Stimulated activated CD8-positive, alpha-beta memory T cell treated with anti-CD3 and anti-CD28 coated beads, Interleukin-15, amount 100 ng/mL, for 48 hours (primary cell): ENCODE data around the gene PSAP.
"Not testable (repeated sequence)": the region's sequence is repeated elsewhere in the genome, so short reads cannot be mapped to it uniquely, and the experiment has no call there.

Source experiments
- DNase-seq, 2 donors: peaks; one replicate each; pipeline ENCODE4 v3.0.0-alpha.2; 2020; ENCODE audit warnings: low read depth in 2 of 2

The PSAP gene

DNA sequence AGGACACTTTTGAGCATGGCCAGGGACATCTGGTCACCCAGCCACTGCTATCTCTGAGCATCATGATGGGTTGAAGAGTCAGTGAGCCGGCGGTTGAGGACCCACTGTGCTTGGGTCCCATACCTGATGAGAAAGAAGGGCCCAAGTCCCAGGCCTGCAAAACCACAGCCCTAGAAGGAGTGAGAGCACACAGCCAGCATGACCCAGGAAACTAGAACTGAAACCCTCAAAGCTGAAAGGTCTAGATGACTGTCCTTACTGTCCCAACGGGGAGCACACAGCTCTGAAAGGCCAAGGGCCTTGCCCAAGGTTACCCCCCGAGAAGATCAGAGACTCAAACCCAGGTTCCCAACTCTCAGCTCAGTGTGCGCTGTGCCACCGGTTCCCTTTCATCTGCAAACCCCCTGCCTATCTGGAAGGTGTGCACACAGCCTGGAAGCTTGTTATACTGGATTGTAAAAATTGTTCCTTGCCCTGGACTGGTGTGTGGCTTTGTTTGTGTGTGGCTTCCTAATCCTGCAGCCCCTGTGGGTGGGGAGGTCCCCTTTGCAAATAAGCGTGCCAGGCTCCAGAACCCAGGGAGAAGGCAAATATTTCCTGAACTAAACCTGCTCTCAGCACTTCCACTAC is 22.6 kb upstream of the PSAP start:
- no peak for DNase-seq

DNA sequence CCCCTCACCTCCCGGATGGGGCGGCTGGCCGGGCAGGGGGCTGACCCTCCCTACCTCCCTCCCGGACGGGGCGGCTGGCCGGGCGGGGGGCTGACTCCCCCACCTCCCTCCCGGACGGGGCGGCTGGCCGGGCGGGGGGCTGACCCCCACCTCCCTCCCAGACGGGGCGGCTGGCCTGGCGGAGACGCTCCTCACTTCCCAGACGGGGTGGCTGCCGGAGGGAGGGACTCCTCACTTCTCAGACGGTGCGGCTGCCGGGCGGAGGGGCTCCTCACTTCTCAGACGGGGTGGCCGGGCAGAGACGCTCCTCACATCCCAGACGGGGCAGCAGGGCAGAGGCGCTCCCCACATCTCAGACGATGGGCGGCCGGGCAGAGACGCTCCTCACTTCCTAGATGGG is 18.6 kb upstream of the PSAP start:
- DNase-seq, result not testable (repeated sequence)

DNA sequence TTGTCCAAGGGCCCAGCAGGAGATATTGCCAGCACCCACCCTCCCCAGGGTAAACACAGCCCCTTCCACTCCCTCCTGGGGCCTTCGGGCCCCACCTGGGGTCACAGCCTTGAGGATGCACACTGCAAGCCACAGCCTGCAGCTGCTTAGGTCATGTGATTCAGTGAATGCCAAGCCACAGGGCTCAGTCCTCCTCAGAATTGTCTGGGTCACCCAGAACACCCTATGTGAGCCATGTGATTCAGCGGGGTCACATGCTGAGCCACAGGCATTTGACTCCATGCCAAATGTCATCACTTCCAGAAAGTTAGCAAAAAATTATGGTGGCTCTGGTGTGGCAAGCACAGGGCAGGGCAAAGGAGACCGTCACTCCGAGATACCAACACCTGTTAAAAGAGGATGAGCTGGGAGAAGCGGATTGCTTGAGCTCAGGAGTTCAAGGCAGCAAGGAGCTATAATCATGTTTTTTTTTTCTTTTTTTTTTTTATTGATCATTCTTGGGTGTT is 17.2 kb upstream of the PSAP start:
- DNase-seq, result no peak

DNA sequence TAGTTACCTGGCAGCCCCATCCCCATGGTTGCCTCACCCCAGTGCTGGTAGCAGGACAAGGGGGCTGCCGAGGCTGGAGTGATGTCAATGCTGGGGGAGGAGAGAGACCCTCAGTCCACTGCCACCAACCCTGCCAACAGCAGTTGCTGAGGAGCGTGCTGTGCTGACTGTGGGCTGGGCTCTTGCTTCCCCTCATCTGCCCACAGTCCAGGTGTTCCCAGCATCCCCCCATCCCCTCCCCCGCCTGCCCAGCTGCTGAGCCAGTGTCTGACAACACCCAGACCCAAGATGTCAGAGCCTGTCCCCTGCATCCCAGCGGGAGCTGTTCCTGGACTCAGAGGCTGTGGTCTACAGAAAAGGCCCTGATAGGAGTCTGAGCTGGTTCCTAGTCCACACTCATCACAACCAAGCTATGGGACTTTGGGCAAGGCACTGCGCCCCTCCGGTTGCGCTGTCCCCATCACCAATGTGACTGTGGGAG is 14.6 kb upstream of the PSAP start:
- no peak for DNase-seq

DNA sequence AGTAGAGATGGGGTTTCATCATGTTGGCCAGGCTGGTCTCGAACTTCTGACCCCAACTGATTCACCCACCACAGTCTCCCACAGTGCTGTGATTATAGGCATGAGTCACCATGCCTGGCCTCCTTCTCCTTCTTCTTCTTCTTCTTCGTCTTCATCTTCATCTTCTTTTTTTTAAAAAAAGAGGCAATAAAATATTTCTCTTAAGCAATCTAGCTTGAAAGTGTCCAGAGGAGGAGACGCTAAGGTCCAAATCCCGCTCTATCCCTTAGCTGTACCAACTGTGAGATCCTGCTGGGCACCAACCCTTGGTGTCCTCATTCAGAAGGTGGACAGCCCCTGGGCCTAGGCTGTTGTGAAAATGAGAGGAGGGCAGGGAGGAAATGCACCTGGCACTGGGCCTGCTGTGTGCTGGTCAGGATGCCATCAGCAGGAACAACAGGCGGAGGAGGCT is 13.9 kb upstream of the PSAP start:
- no peak for DNase-seq

DNA sequence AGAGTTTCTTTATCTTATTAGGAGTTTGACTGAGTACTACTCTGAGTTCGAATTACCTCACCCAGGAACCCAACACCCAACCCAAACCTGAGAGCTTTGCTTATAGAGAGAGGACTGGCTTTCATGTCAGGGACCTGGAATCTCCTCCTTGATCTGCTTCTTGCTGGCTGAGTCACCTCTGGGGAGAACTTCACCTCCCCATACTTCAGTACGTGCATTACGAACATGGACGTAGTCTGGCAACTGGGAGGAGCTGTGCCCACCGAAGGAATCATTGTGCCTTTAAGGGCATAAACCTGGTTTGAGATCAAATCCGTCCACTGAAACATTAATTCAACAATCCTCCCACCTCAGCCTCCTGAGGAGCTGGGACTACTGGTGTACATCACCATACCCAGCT is 12.2 kb upstream of the PSAP start:
- DNase-seq, result no peak

DNA sequence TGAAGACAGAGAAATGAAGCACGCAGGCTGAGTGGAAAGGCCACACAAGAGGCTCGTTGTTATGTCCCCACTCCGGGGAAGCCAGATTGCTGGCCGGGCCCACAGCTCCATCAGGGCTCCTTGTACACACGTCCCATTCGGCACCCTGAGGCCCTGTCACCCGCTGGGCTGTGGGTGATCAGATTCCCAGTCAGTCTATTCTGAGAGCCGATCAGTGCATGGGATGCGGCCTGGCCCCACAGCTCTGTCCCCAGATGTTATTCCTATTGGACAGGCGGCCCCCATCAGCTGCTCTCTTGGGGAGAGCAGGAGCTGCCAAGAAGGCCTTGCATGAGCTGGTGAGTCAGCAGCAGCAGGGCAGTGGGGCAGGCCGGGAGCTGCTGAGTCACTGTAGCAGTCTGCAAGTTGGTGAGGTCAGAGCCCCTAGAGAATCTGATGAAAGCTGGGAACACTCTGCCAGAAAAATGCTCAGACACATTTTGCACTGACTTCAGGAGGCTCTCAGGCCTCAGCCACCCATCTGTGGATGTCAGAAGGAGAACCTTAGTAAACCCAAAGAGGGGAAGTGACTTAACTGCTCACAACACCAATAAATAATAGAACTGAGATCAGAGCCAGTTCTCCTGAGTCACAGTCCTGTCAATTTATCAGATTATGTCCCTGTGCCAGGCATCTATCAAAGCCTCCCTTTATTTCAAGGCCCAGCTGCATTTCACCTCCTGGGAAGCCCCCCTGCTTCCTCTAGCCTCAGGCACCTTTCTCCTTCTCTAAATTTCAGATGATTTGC is 9.4 kb upstream of the PSAP start:
- DNase-seq, result peak in 1 of 2 donors; percentile 49

DNA sequence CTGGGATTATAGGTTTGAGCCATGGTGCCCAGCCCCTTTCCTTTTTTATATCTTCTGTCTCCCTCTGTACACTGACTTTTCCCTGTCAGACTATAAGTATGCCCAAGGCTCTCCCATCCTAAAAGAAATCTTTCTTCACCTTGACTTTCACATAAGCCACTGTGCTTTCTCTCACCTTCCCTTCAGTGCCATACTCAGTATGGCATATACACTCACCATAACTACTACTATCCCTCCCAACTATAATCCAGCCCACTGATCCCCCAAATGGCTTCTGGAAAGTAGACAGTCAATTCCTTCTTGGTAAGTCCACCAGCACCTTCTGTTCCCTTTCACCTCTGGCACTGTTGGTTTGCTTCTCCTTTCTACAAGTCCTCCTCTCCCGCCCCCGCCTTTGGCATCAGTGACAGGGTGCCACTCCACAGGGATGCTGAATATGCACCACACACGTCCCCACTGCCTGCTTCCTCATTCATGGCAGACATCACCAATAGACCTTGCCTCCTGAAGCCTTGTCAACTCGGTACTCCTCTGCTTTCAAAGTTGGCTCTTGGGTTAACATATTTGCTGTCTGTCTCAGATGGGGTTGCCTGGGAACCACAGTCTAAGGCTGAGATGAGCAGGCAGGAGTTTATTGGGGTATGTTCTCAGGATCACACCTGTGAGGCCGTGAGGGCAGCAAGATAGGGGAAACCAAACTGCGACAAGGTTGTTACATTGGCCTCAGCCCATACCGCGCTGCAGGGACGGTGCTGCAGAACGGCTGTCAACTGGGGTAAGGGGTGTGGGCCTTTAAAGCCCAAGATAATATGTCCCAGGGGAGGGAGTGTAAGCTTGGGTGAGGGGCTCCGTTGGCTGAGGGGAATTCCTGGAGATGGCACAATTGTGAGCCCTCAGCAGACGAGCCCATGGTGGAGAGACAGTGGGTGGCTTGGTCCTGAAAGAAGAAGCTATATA is 7.2 kb upstream of the PSAP start:
- no peak for DNase-seq

DNA sequence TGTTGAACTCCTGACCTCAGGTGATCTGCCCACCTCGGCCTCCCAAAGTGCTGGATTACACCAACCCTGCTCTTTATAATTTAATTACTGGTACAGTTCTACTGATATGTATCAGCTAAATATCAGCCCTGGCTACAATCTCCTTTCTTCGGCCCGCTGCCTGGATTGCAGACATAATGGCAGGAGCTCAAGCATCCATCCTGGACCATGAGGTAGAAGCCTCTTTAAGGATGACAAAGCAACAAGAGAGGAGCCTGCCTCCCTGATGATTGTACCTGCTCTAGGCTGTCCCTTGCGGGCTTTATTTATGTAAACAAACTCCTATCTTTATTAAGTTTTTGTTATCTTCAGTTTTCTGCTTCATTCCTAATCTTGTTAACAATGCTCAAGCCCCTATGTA is 5.6 kb upstream of the PSAP start:
- DNase-seq, result no peak

DNA sequence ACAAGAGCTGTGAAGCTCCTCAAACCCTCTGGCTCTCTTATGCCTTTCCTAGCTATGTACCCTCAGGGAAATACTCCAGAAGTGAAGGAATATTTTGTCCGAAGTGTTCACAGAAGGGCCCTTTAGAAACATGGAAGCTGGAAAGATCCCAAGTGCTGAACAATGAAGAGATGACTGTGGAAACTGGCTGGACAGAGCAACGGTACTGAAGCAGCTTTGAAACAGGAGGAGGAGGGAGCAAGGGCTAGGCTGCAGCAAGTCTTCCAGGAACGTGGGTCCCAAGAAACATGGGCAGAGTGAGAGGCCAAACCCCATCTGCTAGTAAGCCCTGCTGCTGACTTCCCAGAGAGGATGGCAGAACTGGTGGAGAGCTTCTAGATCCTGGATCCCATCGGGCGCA is 3.0 kb upstream of the PSAP start:
- DNase-seq, result no peak

DNA sequence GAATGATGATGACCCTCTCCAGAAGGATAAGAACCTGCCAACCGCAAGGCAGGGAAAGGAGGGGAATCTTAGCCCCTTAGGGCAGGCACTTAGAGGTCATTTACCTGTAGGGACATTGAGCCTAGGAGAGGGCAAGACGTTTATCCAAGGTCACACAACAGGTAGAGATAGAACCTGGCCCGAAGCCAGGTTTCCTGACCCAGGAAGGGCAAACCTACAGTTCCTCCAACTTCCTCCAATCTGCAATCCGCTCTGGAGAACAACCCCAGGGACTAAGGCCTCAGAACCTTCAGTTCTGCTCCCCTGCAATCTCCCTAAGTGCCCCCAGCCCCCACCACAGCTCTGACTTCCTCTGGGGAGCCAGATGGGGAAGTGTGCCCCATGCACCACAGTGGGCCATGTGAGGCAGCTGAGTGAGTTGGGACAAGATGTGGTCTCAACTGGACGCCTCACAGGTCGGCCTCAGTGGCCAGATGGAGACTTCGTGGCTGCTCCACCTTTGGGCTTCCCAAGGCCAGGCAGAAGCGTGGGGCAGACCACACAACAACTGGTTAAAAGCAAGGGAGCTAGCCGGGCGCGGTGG is 1.4 kb upstream of the PSAP start:
- DNase-seq, result no peak

DNA sequence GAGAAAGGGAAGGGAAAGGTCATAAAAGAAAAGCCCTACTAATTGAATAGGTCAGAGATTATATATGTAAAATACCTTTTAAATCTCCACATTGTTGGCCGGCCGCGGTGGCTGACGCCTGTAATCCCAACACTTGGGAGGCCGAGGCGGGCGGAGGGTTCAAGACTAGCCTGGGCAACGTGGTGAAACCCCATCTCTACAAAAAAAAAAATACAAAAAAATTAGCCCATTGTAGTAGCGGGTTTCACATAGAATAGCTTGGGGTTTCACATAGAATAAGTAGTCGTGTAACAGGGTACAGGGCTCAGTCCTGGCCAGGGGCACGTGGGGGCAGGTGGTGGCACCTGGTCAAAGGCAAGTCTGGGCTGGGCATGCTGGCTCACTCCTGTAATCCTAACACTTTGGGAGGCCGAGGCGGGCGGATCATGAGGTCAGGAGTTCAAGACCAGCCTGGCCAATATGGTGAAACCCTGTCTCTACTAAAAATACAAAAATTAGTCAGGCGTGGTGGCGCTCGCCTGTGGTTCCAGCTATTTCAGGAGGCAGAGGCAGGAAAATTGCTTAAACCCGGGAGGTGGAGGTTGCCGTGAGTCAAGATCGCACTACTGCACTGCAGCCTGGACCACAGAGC is 529 bp upstream of the PSAP start:
- not testable (repeated sequence) for DNase-seq

DNA sequence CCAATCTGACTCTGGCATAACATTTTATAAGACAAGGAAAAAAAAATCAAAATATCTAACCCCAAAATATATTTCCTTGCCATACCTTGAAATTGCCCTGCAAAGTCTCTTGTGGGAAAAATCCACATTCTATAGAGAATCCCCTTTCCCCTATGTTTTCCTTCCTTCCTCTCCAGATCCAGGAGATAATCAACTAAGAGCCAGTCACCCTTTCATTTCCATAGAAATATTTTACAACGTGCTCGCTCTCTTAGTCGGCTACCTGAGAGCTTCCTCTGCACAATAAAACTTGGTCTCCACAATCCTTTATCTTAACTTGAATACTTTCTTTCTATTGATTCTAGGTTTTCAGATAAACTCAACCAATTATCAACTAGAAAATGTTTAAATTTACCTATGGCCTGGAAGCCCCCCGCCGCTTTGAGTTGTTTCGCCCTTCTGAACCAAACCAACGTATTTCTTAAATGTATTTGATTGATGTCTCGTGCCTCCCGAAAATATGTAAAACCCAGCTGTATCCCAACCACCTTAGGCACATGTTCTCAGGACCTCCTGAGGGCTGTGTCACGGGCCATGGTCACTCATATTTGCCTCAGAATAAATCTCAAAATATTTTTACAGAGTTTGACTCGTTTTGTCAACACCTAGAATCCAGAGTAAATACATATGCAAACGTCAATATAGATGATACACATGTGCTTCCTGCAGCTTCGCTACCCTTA is 869 bp downstream of the PSAP start:
- DNase-seq, result no peak

DNA sequence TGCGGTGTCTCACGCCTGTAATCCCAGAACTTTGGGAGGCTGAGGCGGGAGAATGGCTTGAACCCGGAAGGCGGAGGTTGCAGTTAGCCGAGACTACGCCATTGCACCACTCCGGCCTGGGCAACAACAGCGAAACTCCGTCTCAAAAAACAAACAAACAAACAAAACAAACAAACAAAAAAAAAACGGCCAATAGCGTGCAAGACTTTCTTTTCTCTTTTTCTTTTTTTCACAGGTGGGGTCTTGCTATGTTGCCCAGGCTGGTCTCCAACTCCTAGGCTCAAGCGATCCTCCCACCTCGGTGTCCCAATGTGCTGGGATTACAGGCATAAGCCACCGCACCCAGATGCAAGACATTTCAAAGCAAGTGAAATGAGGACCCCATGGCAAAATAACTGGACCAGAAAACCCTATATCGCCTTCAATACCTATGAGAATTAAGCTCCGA is 1.6 kb downstream of the PSAP start:
- no peak for DNase-seq

DNA sequence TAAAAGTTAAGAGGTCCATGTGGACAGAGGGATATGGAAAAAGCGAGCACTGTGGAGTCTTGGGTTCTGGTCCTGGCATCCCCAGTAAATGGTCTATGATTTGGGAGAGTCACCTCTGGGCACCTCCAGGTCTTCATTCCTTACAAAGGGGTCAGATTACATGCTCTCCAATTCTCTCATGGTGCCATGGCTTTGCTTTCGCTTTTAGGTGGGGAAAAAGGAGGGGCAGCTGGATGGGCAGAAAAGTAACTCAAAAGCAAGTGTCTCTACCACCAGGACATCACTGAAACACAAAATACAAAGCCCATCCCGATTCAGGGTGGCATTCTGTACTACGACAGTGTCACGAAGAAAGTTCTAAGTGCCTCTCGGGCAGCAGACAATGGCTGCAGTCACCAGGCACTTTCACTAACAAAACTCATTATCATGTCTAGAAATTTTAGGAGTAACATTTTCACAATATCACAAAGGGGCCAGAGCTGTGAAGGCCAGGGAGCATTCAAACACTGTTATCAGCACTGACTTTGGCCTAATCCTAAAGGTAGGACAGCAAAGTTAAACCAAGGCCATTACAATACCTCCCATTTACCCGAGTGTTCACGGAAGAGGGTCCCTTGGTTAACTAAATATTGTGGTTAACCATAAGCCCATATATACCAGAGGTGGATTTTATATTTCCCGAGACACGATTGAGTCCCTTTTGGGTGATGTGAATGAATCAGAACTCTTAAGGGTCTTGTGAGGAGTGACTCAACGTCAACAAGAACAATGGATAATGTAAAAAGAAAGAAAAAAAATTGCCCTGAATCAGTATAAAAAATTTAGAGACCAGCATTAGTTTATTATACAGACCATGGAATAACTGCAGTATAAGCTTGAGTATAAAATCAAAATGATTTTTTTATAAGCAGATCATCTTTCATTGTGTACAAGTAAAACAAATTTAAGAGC is 2.5 kb downstream of the PSAP start:
- no peak for DNase-seq

DNA sequence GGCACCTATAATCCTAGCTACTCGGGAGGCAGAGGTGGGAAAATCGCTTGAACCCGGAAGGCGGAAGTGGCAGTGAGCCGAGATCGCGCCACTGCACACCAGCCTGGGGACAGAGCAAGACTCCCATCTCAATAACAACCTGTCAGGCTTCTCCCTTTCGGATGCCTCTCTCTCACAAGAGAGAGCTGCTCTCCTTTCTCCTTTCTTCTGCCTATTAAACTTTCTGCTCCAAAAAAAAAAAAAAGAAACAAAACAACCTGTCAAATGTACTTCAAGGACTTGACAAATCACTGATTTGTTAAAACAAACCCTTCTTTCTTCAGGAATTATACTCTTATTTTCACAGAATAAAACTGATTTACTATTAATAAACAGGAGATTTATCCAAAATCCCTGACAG is 3.6 kb downstream of the PSAP start:
- DNase-seq, result no peak

DNA sequence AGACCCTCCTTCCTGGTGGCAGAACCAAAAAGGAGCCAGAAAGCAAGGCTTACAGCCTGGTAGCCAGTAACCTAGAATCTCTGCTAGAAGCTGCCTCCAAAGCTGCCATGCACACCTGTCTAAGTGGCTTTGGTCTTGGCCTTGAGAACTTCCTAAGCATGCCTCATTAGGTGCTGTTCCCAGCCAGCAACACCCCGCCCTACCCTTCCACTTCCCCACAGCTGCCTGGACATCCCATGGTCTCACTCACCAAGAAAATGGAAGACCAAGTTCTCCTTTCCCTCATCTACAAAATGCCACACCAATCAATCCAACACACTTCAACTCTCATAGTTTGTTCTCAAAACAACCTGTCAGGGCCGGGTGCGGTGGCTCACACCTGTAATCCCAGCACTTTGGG is 4.2 kb downstream of the PSAP start:
- no peak for DNase-seq

DNA sequence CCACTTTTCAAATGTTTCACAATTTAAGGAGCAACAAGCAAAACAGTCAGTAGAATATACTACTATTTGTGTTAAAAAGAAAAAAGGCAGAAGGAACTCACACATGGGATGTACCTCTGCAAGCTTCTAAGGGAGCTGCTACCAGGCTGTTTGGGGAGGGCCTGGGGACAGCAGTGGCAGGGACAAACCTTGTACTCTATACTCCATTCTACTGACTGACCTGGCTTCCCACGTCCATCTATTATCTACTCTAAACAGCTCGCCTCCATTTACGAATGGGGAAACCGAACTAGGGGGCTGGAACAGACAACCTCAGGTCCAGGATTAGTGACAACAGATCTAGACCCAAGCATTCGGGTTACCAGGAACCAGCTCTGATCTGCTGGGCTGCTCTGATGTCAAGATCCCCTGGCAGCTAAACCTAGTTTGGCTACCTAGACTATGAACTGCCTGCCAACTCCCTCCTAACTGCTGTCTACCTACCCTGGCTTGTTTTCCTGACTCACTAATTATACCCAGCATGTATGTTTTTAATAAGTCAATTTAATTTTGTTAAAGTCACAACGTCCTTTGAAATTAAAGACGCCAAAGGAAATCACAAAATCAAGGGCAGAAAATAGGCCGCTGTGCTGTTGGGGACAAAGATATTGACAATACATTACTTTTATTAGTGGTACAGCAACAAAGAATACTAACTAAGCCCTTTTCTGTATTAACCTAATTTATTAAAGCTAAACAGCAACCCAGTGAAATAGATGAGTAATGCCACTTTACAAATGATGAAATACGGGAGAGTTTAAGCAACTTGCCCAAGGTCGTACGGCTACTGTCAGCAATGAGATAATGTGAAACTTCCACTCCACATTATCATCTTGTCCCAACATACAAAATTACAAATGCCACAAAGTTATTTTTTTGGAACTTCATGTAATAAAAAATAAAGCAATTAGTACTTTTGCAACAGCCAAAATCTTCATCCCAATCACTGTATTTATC is 5.3 kb downstream of the PSAP start:
- no peak for DNase-seq
